GM23338 (cell line): ENCODE results near the gene ERVH48-1.
"Not testable (repeated sequence)": the region's sequence is repeated elsewhere in the genome, so short reads cannot be mapped to it uniquely, and the experiment has no call there.

Source experiments
- CREB1 ChIP-seq: fragments of 250-450 bp; sonication (Bioruptor Pico); IDR thresholded peaks from 2 replicates; pipeline ENCODE4 v1.5.0; 2020; ENCODE audit warnings: low read depth, mild to moderate bottlenecking, moderate library complexity
- CTCF ChIP-seq, 2 experiments: fragments of 200-600 bp in 1 of 2; sonication (generic) in 1 of 2; conservative IDR thresholded peaks; 2 replicates each; pipeline versions ENCODE4 v1.5.1 to v1.6.1; 2016 to 2017; ENCODE audit warnings: antibody characterized with exemption in 2 of 2, low read depth in 2 of 2, mild to moderate bottlenecking in 2 of 2, moderate library complexity in 1 of 2
- EZH2 ChIP-seq: fragments of 200-600 bp; sonication (generic); IDR thresholded peaks from one replicate; pipeline ENCODE4 v1.8.0; 2017; ENCODE audit warnings: antibody characterized with exemption, mild to moderate bottlenecking, low read depth; ENCODE audit not compliant: unreplicated experiment
- EZH2phosphoT487 ChIP-seq: fragments of 200-600 bp; sonication (generic); IDR thresholded peaks from one replicate; pipeline ENCODE4 v1.8.1; 2018; ENCODE audit warnings: antibody characterized with exemption; ENCODE audit not compliant: unreplicated experiment
- JUNB ChIP-seq: IDR thresholded peaks from one replicate; pipeline ENCODE4 v1.6.1; 2016; ENCODE audit warnings: antibody characterized with exemption; ENCODE audit not compliant: unreplicated experiment
- NANOG ChIP-seq: IDR thresholded peaks from 2 replicates; pipeline ENCODE4 v1.6.1; 2016; ENCODE audit warnings: antibody characterized with exemption, borderline replicate concordance
- POLR2AphosphoS5 ChIP-seq: IDR thresholded peaks from 2 replicates; pipeline ENCODE4 v1.6.1; 2016; ENCODE audit warnings: antibody characterized with exemption, low read depth
- STAT1 ChIP-seq: IDR thresholded peaks from one replicate; pipeline ENCODE4 v1.6.1; 2016; ENCODE audit warnings: antibody characterized with exemption; ENCODE audit not compliant: unreplicated experiment
- ZNF114 ChIP-seq: fragments of 250-450 bp; sonication (Bioruptor Pico); IDR thresholded peaks from 2 replicates; pipeline ENCODE4 v1.5.0; 2020; ENCODE audit warnings: mild to moderate bottlenecking, moderate library complexity
- TF ChIP-seq, protein P1 (sequence below): IDR thresholded peaks from one replicate; pipeline ENCODE4 v1.6.1; 2018; ENCODE audit warnings: antibody characterized with exemption; ENCODE audit not compliant: unreplicated experiment

DNA sequence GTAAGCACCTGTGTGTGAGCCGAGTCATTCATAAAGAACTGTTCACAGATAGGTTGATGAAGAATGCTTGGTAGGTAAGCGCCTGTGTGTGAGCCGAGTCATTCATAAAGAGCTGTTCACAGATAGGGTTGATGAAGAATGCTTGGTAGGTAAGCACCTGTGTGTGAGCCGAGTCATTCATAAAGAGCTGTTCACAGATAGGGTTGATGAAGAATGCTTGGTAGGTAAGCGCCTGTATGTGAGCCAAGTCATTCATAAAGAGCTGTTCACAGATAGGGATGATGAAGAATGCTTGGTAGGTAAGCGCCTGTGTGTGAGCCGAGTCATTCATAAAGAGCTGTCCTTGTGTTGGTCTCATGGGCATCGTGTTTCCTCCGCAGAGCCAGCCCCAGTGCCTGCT is 16.9 kb downstream of the ERVH48-1 start:
- not testable (repeated sequence) for TF ChIP-seq CTCF (conservative IDR thresholded peaks at IDR 0.05; ENCODE audit: low read depth in 2 of 2); NANOG; EZH2; POLR2AphosphoS5; STAT1; EZH2phosphoT487; CREB1; JUNB; ZNF114 (CRISPR knock-in tag)
- TF ChIP-seq, protein P1, sequence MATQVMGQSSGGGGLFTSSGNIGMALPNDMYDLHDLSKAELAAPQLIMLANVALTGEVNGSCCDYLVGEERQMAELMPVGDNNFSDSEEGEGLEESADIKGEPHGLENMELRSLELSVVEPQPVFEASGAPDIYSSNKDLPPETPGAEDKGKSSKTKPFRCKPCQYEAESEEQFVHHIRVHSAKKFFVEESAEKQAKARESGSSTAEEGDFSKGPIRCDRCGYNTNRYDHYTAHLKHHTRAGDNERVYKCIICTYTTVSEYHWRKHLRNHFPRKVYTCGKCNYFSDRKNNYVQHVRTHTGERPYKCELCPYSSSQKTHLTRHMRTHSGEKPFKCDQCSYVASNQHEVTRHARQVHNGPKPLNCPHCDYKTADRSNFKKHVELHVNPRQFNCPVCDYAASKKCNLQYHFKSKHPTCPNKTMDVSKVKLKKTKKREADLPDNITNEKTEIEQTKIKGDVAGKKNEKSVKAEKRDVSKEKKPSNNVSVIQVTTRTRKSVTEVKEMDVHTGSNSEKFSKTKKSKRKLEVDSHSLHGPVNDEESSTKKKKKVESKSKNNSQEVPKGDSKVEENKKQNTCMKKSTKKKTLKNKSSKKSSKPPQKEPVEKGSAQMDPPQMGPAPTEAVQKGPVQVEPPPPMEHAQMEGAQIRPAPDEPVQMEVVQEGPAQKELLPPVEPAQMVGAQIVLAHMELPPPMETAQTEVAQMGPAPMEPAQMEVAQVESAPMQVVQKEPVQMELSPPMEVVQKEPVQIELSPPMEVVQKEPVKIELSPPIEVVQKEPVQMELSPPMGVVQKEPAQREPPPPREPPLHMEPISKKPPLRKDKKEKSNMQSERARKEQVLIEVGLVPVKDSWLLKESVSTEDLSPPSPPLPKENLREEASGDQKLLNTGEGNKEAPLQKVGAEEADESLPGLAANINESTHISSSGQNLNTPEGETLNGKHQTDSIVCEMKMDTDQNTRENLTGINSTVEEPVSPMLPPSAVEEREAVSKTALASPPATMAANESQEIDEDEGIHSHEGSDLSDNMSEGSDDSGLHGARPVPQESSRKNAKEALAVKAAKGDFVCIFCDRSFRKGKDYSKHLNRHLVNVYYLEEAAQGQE, result not testable (repeated sequence)
